HG03520 (cell line): ENCODE data around the gene CLSTN2.

ENCODE experiments used
- ATAC-seq: cut with Tn5 transposase; IDR thresholded peaks from one replicate; pipeline ENCODE4 v1.9.1; 2021; ENCODE audit warnings: mild to moderate bottlenecking, moderate library complexity; ENCODE audit not compliant: unreplicated experiment

CLSTN2 gene

GRCh38 chr3:139935016-139935865 lies at the start of gene CLSTN2:
Gene CLSTN2 (plus strand): TSS chr3:139935185.
- ATAC-seq = peak; percentile 70

- no peak for ATAC-seq
Observed at GRCh38 chr3:139887431-139887830, 47.6 kb upstream of the CLSTN2 start.

GRCh38 chr3:139888561-139889140 lies 46.3 kb upstream of the CLSTN2 start:
- ATAC-seq = no peak

- ATAC-seq = no peak
Observed at GRCh38 chr3:139893267-139893962, 41.6 kb upstream of the CLSTN2 start.

- no peak for ATAC-seq
Observed at GRCh38 chr3:139893963-139894642, 40.9 kb upstream of the CLSTN2 start.

GRCh38 chr3:139894643-139894989 lies 40.4 kb upstream of the CLSTN2 start:
- no peak for ATAC-seq

GRCh38 chr3:139897759-139898158 lies 37.2 kb upstream of the CLSTN2 start:
- ATAC-seq = no peak

- no peak for ATAC-seq
Observed at GRCh38 chr3:139906418-139906817, 28.6 kb upstream of the CLSTN2 start.

- ATAC-seq = no peak
Observed at GRCh38 chr3:139909811-139910210, 25.2 kb upstream of the CLSTN2 start.

GRCh38 chr3:139916271-139916670 lies 18.7 kb upstream of the CLSTN2 start:
- no peak for ATAC-seq

GRCh38 chr3:139917226-139917785 lies 17.7 kb upstream of the CLSTN2 start:
- no peak for ATAC-seq

GRCh38 chr3:139928708-139929505 lies 6.1 kb upstream of the CLSTN2 start:
- no peak for ATAC-seq

- no peak for ATAC-seq
Observed at GRCh38 chr3:139930211-139930610, 4.8 kb upstream of the CLSTN2 start.

GRCh38 chr3:139933766-139934165 lies 1.2 kb upstream of the CLSTN2 start:
- ATAC-seq = no peak

GRCh38 chr3:139934613-139935015 lies 371 bp upstream of the CLSTN2 start:
- ATAC-seq = no peak

GRCh38 chr3:139935866-139936817 lies 1.2 kb downstream of the CLSTN2 start:
- no peak for ATAC-seq

GRCh38 chr3:139937674-139938279 lies 2.8 kb downstream of the CLSTN2 start:
- ATAC-seq = no peak

- ATAC-seq = no peak
Observed at GRCh38 chr3:139939681-139940190, 4.8 kb downstream of the CLSTN2 start.
